HuH-7 (cell line): Measurements from ENCODE around the gene CACNG8.
"Not testable (repeated sequence)": the region's sequence is repeated elsewhere in the genome, so short reads cannot be mapped to it uniquely, and the experiment has no call there.

ENCODE experiments used
- DNase-seq: peaks from one replicate; pipeline ENCODE4 v3.0.0; 2011; ENCODE audit warnings: low spot score

Gene CACNG8

GRCh38 chr19:54035215-54036178, 72.8 kb downstream of the CACNG8 start:
- DNase-seq, result no peak

GRCh38 chr19:54036542-54036941, 73.8 kb downstream of the CACNG8 start:
- DNase-seq, result not testable (repeated sequence)
